HepG2 (cell line): ENCODE results near the gene SSC4D. TPM values are rescaled to one million over a fixed set of nuclear protein-coding genes. Genes with fewer than 3 reads are reported as not detected.

Experiments used
- CENPX ChIP-seq: sonication (generic); formaldehyde crosslinking; IDR thresholded peaks from 2 replicates; pipeline ENCODE4 v1.9.0; 2021; ENCODE audit warnings: mild to moderate bottlenecking, missing genetic modification reagents, moderate library complexity
- ELF1 ChIP-seq: sonication (generic); formaldehyde crosslinking; IDR thresholded peaks from 2 replicates; pipeline ENCODE4 v1.4.0; 2020; ENCODE audit warnings: missing genetic modification reagents
- HES4 ChIP-seq: sonication (generic); formaldehyde crosslinking; IDR thresholded peaks from 2 replicates; pipeline ENCODE4 v1.9.0; 2021; ENCODE audit warnings: mild to moderate bottlenecking, missing genetic modification reagents, borderline replicate concordance
- HNRNPL ChIP-seq: fragments of 200-400 bp; formaldehyde crosslinking; IDR thresholded peaks from 2 replicates; pipeline ENCODE4 v1.6.1; 2017; ENCODE audit warnings: mild to moderate bottlenecking, low read depth, low read length
- NR2F2 ChIP-seq: IDR thresholded peaks from 2 replicates; pipeline ENCODE4 v1.6.1; 2012; ENCODE audit warnings: low read depth, inconsistent platforms, borderline replicate concordance
- SRF ChIP-seq: IDR thresholded peaks from 2 replicates; pipeline ENCODE4 v1.6.1; 2011; ENCODE audit warnings: mild to moderate bottlenecking, low read depth, low read length, moderate library complexity
- ZNF44 ChIP-seq: sonication (generic); formaldehyde crosslinking; IDR thresholded peaks from 2 replicates; pipeline ENCODE4 v1.5.1; 2020; ENCODE audit warnings: mild to moderate bottlenecking, missing genetic modification reagents
- ZNF543 ChIP-seq: sonication (generic); formaldehyde crosslinking; IDR thresholded peaks from 2 replicates; pipeline ENCODE4 v1.4.0; 2020; ENCODE audit warnings: mild to moderate bottlenecking, missing genetic modification reagents
- ZNF670 ChIP-seq: sonication (generic); formaldehyde crosslinking; IDR thresholded peaks from 2 replicates; pipeline ENCODE4 v1.8.0; 2022; ENCODE audit warnings: mild to moderate bottlenecking, missing genetic modification reagents, borderline replicate concordance
- ZNF674 ChIP-seq: sonication (generic); formaldehyde crosslinking; IDR thresholded peaks from 2 replicates; pipeline ENCODE4 v1.5.0; 2020; ENCODE audit warnings: low read depth, mild to moderate bottlenecking, missing genetic modification reagents
- polyA plus RNA-seq, 8 experiments: library from polyadenylated mRNA; depleted of rRNA in 3 of 8; stranded (reverse) in 7 of 8; unstranded in 1 of 8; fragments of >200 nt; fragmentation: Illumina TruSeq in 4 of 8; extraction: Trizol in 4 of 8; gene quantifications; 2 replicates each; pipeline versions ENCODE4 v1.2.1 to v1.2.3, GENCODE V29; 2011 to 2016; ENCODE audit warnings: low read depth in 4 of 8, missing spikeins in 1 of 8, mixed read lengths in 1 of 8; ENCODE audit not compliant: insufficient read depth in 1 of 8
- total RNA-seq, 5 experiments: library from RNA; depleted of rRNA; stranded (reverse); fragments of >200 nt; fragmentation: Illumina TruSeq; extraction: Trizol; gene quantifications; 2 replicates each; pipeline ENCODE4 v1.2.3, GENCODE V29; 2016; ENCODE audit warnings: low read depth in 1 of 5
- TF ChIP-seq, protein P1 (sequence below): sonication (generic); formaldehyde crosslinking; IDR thresholded peaks from 2 replicates; pipeline ENCODE4 v1.5.0; 2020; ENCODE audit warnings: mild to moderate bottlenecking, missing genetic modification reagents, borderline replicate concordance
- TF ChIP-seq, protein P2 (sequence below): sonication (generic); formaldehyde crosslinking; IDR thresholded peaks from 2 replicates; pipeline ENCODE4 v1.8.0; 2022; ENCODE audit warnings: missing genetic modification reagents, mild to moderate bottlenecking, inconsistent platforms, borderline replicate concordance
- TF ChIP-seq, protein P3 (sequence below): sonication (generic); formaldehyde crosslinking; IDR thresholded peaks from 2 replicates; pipeline ENCODE4 v1.5.0; 2020; ENCODE audit warnings: mild to moderate bottlenecking, missing genetic modification reagents, borderline replicate concordance
- TF ChIP-seq, protein P4 (sequence below): sonication (generic); formaldehyde crosslinking; IDR thresholded peaks from 2 replicates; pipeline ENCODE4 v1.5.0; 2020; ENCODE audit warnings: mild to moderate bottlenecking, missing genetic modification reagents

SSC4D gene
- total and polyA plus RNA-seq, 2 of the 13 experiments (the other 11 are each of a cell fraction or from before 2014, with no cell fraction given), result 33.3 to 63.8 TPM

DNA sequence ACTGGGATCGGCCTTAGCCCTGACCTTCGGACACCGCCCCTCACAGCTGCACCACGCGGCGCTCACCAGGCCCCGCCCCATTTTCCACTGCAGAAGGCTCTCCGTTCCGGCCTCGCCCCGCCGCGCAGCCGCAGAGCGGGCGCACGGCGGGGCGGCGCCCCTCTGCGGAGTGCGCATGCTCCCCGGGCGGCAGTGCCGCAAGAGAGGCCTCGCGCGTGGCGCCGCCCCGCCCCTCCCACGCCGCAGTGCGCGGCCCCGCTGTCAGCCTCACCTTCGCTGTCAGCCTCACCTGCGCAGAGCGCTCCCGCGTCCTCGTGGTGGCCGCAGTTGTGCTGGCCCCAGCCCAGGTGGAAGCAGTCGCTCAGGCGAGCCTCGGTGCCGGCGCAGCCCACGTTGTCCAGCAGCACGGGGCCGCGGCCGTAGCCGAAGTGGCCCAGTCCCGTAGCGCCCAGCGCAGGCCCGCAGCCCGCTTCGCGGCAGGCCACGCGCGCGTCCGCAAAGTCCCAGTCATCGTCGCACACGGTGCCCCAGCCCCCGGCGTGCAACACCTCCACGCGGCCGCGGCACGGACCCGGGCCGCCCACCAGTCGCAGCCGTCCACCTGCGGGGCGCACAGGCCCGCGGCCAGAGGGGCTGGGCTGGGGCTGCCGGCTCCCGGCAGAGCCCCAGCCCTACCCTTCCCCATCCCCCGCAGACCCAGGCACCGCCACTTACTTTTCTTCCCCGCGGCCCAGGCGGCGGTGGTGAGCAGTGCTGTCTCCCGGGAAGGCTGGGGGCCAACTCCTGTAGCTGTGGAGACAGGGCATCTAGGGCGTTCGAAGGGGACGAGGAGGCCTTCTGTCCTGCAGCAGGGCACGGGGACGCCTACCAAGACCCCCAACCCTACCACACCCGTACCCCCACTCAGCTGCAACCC is 16.1 kb downstream of the SSC4D start (continued):
- TF ChIP-seq ELF1 (CRISPR knock-in tag) (no peak), SRF (no peak), CENPX (no peak), ZNF44 (CRISPR knock-in tag) (no peak; the same call in 1 of the 2 replicates), ZNF543 (CRISPR knock-in tag) (no peak; the same call in 1 of the 2 replicates), ZNF670 (CRISPR knock-in tag) (no peak), NR2F2 (no peak; the same call in 1 of the 2 replicates), ZNF674 (no peak), HNRNPL (no peak), HES4 (CRISPR knock-in tag) (peak; percentile 98)
- TF ChIP-seq, protein P1, sequence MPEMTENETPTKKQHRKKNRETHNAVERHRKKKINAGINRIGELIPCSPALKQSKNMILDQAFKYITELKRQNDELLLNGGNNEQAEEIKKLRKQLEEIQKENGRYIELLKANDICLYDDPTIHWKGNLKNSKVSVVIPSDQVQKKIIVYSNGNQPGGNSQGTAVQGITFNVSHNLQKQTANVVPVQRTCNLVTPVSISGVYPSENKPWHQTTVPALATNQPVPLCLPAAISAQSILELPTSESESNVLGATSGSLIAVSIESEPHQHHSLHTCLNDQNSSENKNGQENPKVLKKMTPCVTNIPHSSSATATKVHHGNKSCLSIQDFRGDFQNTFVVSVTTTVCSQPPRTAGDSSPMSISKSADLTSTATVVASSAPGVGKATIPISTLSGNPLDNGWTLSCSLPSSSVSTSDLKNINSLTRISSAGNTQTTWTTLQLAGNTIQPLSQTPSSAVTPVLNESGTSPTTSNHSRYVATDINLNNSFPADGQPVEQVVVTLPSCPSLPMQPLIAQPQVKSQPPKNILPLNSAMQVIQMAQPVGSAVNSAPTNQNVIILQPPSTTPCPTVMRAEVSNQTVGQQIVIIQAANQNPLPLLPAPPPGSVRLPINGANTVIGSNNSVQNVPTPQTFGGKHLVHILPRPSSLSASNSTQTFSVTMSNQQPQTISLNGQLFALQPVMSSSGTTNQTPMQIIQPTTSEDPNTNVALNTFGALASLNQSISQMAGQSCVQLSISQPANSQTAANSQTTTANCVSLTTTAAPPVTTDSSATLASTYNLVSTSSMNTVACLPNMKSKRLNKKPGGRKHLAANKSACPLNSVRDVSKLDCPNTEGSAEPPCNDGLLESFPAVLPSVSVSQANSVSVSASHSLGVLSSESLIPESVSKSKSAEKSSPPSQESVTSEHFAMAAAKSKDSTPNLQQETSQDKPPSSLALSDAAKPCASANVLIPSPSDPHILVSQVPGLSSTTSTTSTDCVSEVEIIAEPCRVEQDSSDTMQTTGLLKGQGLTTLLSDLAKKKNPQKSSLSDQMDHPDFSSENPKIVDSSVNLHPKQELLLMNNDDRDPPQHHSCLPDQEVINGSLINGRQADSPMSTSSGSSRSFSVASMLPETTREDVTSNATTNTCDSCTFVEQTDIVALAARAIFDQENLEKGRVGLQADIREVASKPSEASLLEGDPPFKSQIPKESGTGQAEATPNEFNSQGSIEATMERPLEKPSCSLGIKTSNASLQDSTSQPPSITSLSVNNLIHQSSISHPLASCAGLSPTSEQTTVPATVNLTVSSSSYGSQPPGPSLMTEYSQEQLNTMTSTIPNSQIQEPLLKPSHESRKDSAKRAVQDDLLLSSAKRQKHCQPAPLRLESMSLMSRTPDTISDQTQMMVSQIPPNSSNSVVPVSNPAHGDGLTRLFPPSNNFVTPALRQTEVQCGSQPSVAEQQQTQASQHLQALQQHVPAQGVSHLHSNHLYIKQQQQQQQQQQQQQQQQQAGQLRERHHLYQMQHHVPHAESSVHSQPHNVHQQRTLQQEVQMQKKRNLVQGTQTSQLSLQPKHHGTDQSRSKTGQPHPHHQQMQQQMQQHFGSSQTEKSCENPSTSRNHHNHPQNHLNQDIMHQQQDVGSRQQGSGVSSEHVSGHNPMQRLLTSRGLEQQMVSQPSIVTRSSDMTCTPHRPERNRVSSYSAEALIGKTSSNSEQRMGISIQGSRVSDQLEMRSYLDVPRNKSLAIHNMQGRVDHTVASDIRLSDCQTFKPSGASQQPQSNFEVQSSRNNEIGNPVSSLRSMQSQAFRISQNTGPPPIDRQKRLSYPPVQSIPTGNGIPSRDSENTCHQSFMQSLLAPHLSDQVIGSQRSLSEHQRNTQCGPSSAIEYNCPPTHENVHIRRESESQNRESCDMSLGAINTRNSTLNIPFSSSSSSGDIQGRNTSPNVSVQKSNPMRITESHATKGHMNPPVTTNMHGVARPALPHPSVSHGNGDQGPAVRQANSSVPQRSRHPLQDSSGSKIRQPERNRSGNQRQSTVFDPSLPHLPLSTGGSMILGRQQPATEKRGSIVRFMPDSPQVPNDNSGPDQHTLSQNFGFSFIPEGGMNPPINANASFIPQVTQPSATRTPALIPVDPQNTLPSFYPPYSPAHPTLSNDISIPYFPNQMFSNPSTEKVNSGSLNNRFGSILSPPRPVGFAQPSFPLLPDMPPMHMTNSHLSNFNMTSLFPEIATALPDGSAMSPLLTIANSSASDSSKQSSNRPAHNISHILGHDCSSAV (CRISPR knock-in tag), result 0 out of 2 replicates have a peak, but pooled peaks have one; percentile 45
- TF ChIP-seq, protein P2, sequence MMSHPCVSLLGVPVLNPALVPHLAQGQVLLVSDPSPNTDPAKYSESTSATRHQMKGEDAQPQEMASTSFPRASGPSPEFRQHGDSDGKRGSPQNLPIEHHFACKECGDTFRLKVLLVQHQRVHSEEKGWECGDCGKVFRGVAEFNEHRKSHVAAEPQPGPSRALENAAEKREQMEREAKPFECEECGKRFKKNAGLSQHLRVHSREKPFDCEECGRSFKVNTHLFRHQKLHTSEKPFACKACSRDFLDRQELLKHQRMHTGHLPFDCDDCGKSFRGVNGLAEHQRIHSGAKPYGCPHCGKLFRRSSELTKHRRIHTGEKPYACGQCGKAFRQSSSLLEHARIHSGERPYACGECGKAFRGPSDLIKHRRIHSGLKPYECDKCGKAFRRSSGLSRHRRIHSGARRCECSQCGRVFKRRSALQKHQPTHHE (CRISPR knock-in tag), result no peak
- TF ChIP-seq, protein P3, sequence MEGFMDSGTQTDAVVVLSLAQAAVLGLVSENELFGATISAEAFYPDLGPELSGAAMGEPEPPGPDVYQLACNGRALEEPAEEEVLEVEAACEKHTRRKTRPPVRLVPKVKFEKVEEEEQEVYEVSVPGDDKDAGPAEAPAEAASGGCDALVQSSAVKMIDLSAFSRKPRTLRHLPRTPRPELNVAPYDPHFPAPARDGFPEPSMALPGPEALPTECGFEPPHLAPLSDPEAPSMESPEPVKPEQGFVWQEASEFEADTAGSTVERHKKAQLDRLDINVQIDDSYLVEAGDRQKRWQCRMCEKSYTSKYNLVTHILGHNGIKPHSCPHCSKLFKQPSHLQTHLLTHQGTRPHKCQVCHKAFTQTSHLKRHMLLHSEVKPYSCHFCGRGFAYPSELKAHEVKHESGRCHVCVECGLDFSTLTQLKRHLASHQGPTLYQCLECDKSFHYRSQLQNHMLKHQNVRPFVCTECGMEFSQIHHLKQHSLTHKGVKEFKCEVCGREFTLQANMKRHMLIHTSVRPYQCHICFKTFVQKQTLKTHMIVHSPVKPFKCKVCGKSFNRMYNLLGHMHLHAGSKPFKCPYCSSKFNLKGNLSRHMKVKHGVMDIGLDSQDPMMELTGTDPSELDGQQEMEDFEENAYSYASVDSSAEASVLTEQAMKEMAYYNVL (CRISPR knock-in tag), result no peak
- TF ChIP-seq, protein P4, sequence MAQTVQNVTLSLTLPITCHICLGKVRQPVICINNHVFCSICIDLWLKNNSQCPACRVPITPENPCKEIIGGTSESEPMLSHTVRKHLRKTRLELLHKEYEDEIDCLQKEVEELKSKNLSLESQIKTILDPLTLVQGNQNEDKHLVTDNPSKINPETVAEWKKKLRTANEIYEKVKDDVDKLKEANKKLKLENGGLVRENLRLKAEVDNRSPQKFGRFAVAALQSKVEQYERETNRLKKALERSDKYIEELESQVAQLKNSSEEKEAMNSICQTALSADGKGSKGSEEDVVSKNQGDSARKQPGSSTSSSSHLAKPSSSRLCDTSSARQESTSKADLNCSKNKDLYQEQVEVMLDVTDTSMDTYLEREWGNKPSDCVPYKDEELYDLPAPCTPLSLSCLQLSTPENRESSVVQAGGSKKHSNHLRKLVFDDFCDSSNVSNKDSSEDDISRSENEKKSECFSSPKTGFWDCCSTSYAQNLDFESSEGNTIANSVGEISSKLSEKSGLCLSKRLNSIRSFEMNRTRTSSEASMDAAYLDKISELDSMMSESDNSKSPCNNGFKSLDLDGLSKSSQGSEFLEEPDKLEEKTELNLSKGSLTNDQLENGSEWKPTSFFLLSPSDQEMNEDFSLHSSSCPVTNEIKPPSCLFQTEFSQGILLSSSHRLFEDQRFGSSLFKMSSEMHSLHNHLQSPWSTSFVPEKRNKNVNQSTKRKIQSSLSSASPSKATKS (CRISPR knock-in tag), result peak; percentile 34; the same call in 1 of the 2 replicates
